Endothelial cell of umbilical vein (primary cell): ENCODE data around the gene RMND5A. TPM values are rescaled to one million over a fixed set of nuclear protein-coding genes. Genes with fewer than 3 reads are reported as not detected.

ENCODE experiments used
- BruUV-seq: library from RNA; stranded (reverse); fragments of 400-500 nt; replicated peaks from 2 replicates; lab custom pipeline; 2021; lab: Mats Ljungman, UMichigan
- CTCF ChIA-PET: fragments of 300-600, 350-600 bp; sonication (Branson Sonifier 250); formaldehyde crosslinking; loops from one replicate; lab custom pipeline; 2021; ENCODE audit warnings: antibody characterized with exemption, inconsistent platforms; lab: Charles Lee
- POLR2A ChIA-PET: fragments of 300-600, 350-600 bp; sonication (Branson Sonifier 250); formaldehyde crosslinking; loops from one replicate; lab custom pipeline; 2021; ENCODE audit warnings: antibody characterized with exemption, inconsistent platforms; lab: Charles Lee
- DNase-seq: peaks from one replicate; pipeline ENCODE4 v3.0.0-alpha.2; 2011; ENCODE audit warnings: low read depth, low spot score
- FAIRE-seq: peaks from 2 replicates; lab custom pipeline; 2011; peaks lifted over from hg19 to GRCh38; lab: Jason Lieb, UNC
- H2AFZ ChIP-seq: 2 replicates; pipeline ENCODE4 v1.6.0; 2012; ENCODE audit warnings: low read depth, low read length, control low read depth, inconsistent platforms
- H3K27ac ChIP-seq: 2 replicates; pipeline ENCODE4 v1.5.1; 2011; ENCODE audit warnings: low read depth, mild to moderate bottlenecking, control low read depth, low read length, moderate library complexity; ENCODE audit not compliant: insufficient read depth
- H3K27me3 ChIP-seq, 2 experiments: 2 replicates each; pipeline versions ENCODE4 v1.6.0 to v1.6.1; 2011; ENCODE audit warnings: low read length in 2 of 2, mixed read lengths in 1 of 2; ENCODE audit not compliant: control insufficient read depth in 2 of 2, insufficient read depth in 2 of 2
- H3K36me3 ChIP-seq, 2 experiments: 2 replicates in 1 of 2; 3 replicates in 1 of 2; pipeline ENCODE4 v1.5.1; 2011; ENCODE audit warnings: low read length in 2 of 2, mild to moderate bottlenecking in 1 of 2, moderate library complexity in 1 of 2; ENCODE audit not compliant: control insufficient read depth in 2 of 2, insufficient read depth in 2 of 2; ENCODE audit errors: extremely low read depth in 1 of 2
- H3K4me1 ChIP-seq: 3 replicates; pipeline ENCODE4 v1.5.1; 2011; ENCODE audit warnings: mild to moderate bottlenecking, low read length; ENCODE audit not compliant: control insufficient read depth, insufficient read depth; ENCODE audit errors: extremely low read depth
- H3K4me2 ChIP-seq: 2 replicates; pipeline ENCODE4 v1.6.1; 2011; ENCODE audit warnings: low read length, control low read depth, mixed read lengths; ENCODE audit not compliant: insufficient read depth
- H3K4me3 ChIP-seq, 3 experiments: fragments of 200-600 bp in 1 of 3; sonication (generic), shearing (Covaris generic) in 1 of 3; replicated peaks in 1 of 3; 2 replicates each; pipeline ENCODE4 v1.5.1; 2011 to 2016; ENCODE audit warnings: control low read depth in 3 of 3, low read length in 3 of 3, mild to moderate bottlenecking in 2 of 3, inconsistent platforms in 1 of 3, low read depth in 1 of 3, moderate library complexity in 1 of 3; ENCODE audit not compliant: insufficient read depth in 1 of 3
- H3K79me2 ChIP-seq: 2 replicates; pipeline ENCODE4 v1.6.0; 2012; ENCODE audit warnings: low read length, inconsistent platforms; ENCODE audit not compliant: control insufficient read depth, insufficient read depth
- H3K9ac ChIP-seq: replicated peaks from 2 replicates; pipeline ENCODE3; 2011; ENCODE audit warnings: low read length, control low read depth; ENCODE audit not compliant: insufficient read depth; ENCODE audit errors: extremely low read depth
- H3K9me1 ChIP-seq: replicated peaks from 3 replicates; pipeline ENCODE4 v1.6.0; 2011; ENCODE audit warnings: mild to moderate bottlenecking, low read length; ENCODE audit not compliant: control insufficient read depth, insufficient read depth; ENCODE audit errors: extremely low read depth
- H3K9me3 ChIP-seq: replicated peaks from 2 replicates; pipeline ENCODE4 v1.5.1; 2012; ENCODE audit warnings: low read length, inconsistent platforms; ENCODE audit not compliant: control insufficient read depth, insufficient read depth
- H4K20me1 ChIP-seq: replicated peaks from 2 replicates; pipeline ENCODE3; 2011; ENCODE audit warnings: mild to moderate bottlenecking, low read length; ENCODE audit not compliant: control insufficient read depth, insufficient read depth; ENCODE audit errors: extremely low read depth
- CTCF ChIP-seq, 2 donors: IDR thresholded peaks; 1 replicate in 1 of 2; 2 replicates in 1 of 2; pipeline ENCODE4 v1.5.1; 2011; ENCODE audit warnings: low read length in 2 of 2, mild to moderate bottlenecking in 2 of 2, moderate library complexity in 2 of 2, control low read depth in 1 of 2, inconsistent platforms in 1 of 2, low read depth in 1 of 2; ENCODE audit not compliant: insufficient read depth in 1 of 2; ENCODE audit errors: extremely low read depth in 1 of 2
- FOS ChIP-seq: IDR thresholded peaks from 2 replicates; pipeline ENCODE4 v1.6.1; 2011; ENCODE audit warnings: mild to moderate bottlenecking, low read length, moderate library complexity, borderline replicate concordance; ENCODE audit not compliant: insufficient read depth
- JUN ChIP-seq: IDR thresholded peaks from 2 replicates; pipeline ENCODE4 v1.6.1; 2011; ENCODE audit warnings: borderline replicate concordance, low read depth; ENCODE audit not compliant: insufficient read length, insufficient read depth
- POLR2A ChIP-seq: IDR thresholded peaks from 2 replicates; pipeline ENCODE4 v1.6.1; 2012; ENCODE audit warnings: low read depth, mild to moderate bottlenecking, control low read depth, low read length
- POLR2AphosphoS5 ChIP-seq: IDR thresholded peaks from 2 replicates; pipeline ENCODE4 v1.6.1; 2012; ENCODE audit warnings: low read depth, mild to moderate bottlenecking, control low read depth, low read length, moderate library complexity; ENCODE audit not compliant: insufficient read depth
- dilution Hi-C: fragments of 300-500 bp; cut with MboI; formaldehyde crosslinking; loops from one replicate; pipeline ENCODE4 v1.15.0; 2019; ENCODE audit warnings: low sequenced_read_pairs; ENCODE audit not compliant: extremely low pct_ligation_motif_present
- intact Hi-C: fragments of 100-400 bp; cut with micrococcal nuclease; formaldehyde crosslinking; loops from one replicate; pipeline ENCODE4 v1.10.0; 2022
- polyA plus RNA-seq, 4 experiments: library from polyadenylated mRNA; depleted of rRNA in 3 of 4; stranded (reverse) in 3 of 4; unstranded in 1 of 4; fragments of >200 nt; gene quantifications; 2 replicates each; pipeline versions ENCODE4 v1.2.1 to v1.2.3, GENCODE V29; 2011 to 2012; ENCODE audit warnings: missing spikeins in 1 of 4
- total RNA-seq: library from RNA; stranded (reverse); gene quantifications from 2 replicates; pipeline ENCODE4 v1.2.3, GENCODE V29; 2021
- TF ChIP-seq, protein P1 (sequence below): IDR thresholded peaks from 2 replicates; pipeline ENCODE4 v1.6.1; 2011; ENCODE audit not compliant: insufficient read depth, insufficient read length

Gene RMND5A
- total and polyA plus RNA-seq, 2 donors (not counting 3 experiments of a cell fraction or from before 2014, with no cell fraction given): 10.8 to 21.5 TPM

GRCh38 chr2:86675511-86676015 lies 44.5 kb upstream of the RMND5A start:
- Histone ChIP-seq H3K27ac (no peak overlapping the region), H3K27me3 (peaks cover 0 to 2% of the 10 kb centered on the region in 2 experiments), H3K4me2 (no peak overlapping the region), H4K20me1 (no peaks in the 10 kb centered on the region), H2AFZ (no peak overlapping the region), H3K4me1 (peaks cover 5% of the 10 kb centered on the region), H3K4me3 (no peak overlapping the region), H3K36me3 (no peaks in the 10 kb centered on the region), H3K79me2 (no peaks in the 10 kb centered on the region), H3K9me3 (no peaks in the 10 kb centered on the region), H3K9me1 (no peaks in the 10 kb centered on the region), H3K9ac (no peak overlapping the region)
- DNase-seq (no peak), FAIRE-seq (no peak)
- no TSS peak for BruUV-seq
- CTCF ChIA-PET: interaction anchor here (1.5 kb wide), 1 partner anchor 26 kb away, joined by 3 read pairs; no protein-coding TSS in a partner anchor
- dilution Hi-C loops (no loop called here), intact Hi-C loops (no loop called here)
- POLR2A ChIA-PET: no interaction called here
- TF ChIP-seq JUN (no peak), POLR2A (no peak), CTCF (IDR thresholded peaks at IDR 0.05; ENCODE audit: extremely low read depth in 1 of 2, insufficient read depth in 1 of 2, low read depth in 1 of 2, low read length in 2 of 2) (no peak), POLR2AphosphoS5 (no peak), FOS (no peak)
- TF ChIP-seq, protein P1, sequence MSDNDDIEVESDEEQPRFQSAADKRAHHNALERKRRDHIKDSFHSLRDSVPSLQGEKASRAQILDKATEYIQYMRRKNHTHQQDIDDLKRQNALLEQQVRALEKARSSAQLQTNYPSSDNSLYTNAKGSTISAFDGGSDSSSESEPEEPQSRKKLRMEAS: no peak
